Measurements from ENCODE around the gene CA9.

DNA sequence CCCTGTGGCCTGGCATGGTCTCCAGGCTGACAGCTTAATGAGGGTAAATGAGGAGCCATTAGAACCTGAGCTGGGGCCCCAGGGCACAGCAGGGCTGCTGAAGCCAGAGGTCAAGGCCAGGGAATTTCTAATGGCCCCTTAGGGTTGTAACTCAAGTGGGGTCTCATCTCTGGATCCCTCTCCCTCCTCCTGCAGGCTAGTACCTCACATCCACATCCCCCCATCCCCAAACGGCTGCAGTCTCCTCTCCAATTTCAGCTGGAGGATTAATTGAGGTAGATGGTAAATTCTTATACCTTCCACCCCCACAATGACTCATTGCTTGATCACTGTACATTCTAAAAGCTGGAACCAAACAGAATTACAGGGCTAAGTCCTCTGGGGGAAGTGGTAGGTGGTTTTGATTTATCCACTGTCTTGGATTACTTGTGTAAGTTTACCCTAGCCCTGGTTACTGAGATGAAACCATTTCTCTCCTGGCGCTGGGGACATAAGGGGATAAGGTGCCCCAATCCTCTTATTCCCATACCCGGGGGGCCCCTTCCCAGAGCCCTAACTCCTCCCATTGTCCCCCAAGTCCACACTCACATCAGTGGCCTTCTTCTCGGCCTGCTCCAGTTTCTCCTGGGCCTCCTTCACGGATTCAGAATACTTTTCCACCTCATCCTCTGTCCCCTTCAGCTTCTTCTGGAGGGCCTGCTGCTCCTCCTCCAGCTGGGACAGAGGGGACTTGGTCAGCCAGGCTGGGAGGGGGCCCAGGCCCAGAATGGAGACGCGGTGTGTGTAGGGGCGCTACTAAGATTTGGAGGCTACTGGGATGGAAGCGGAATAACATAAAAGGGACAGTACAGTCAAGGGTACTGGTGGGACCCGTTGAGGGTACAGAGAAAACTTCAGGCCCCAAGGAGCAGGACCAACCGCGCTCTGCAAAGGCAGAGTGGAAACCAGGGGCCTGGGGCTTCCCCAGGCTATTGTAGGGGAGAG, 15.1 kb downstream of the CA9 start:
- TF ChIP-seq, protein P1, sequence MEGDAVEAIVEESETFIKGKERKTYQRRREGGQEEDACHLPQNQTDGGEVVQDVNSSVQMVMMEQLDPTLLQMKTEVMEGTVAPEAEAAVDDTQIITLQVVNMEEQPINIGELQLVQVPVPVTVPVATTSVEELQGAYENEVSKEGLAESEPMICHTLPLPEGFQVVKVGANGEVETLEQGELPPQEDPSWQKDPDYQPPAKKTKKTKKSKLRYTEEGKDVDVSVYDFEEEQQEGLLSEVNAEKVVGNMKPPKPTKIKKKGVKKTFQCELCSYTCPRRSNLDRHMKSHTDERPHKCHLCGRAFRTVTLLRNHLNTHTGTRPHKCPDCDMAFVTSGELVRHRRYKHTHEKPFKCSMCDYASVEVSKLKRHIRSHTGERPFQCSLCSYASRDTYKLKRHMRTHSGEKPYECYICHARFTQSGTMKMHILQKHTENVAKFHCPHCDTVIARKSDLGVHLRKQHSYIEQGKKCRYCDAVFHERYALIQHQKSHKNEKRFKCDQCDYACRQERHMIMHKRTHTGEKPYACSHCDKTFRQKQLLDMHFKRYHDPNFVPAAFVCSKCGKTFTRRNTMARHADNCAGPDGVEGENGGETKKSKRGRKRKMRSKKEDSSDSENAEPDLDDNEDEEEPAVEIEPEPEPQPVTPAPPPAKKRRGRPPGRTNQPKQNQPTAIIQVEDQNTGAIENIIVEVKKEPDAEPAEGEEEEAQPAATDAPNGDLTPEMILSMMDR (IDR thresholded peaks at IDR 0.05), result no peak
- no peak for TF ChIP-seq EZH2 (IDR thresholded peaks at IDR 0.05)

Data from neural progenitor cell (in vitro differentiated cells).